ENCODE results near the gene TM4SF20. TPM values are rescaled to one million over a fixed set of nuclear protein-coding genes. Genes with fewer than 3 reads are reported as not detected.

Gene TM4SF20
- total RNA-seq, 2 donors from 2014 or later = 4.2 to 34.9 TPM

GRCh38 chr2:227313310-227313709, 65.8 kb downstream of the TM4SF20 start:
- no peak overlapping the region for H3K27ac ChIP-seq
- no peak for DNase-seq
- H3K9ac ChIP-seq (ENCODE audit: low read depth in 2 of 2, low read length in 2 of 2) = no peak overlapping the region
- H3K4me1 ChIP-seq = no peaks in the 10 kb centered on the region
- intact Hi-C loops (cut with DNase I) = no loop called here
- no peaks in the 10 kb centered on the region for H3K27me3 ChIP-seq
- no peak for TF ChIP-seq CTCF (IDR thresholded peaks at IDR 0.05)
- H3K36me3 ChIP-seq = no peaks in the 10 kb centered on the region
- H3K9me3 ChIP-seq = no peaks in the 10 kb centered on the region
- no peak overlapping the region for H3K4me3 ChIP-seq

GRCh38 chr2:227312579-227312978, 66.5 kb downstream of the TM4SF20 start:
- no peaks in the 10 kb centered on the region for H3K27me3 ChIP-seq
- no peak overlapping the region for H3K27ac ChIP-seq
- H3K9me3 ChIP-seq = no peaks in the 10 kb centered on the region
- TF ChIP-seq CTCF (IDR thresholded peaks at IDR 0.05) = no peak
- no peak overlapping the region for H3K4me3 ChIP-seq
- no peaks in the 10 kb centered on the region for H3K4me1 ChIP-seq
- H3K36me3 ChIP-seq = no peaks in the 10 kb centered on the region
- H3K9ac ChIP-seq (ENCODE audit: low read depth in 2 of 2, low read length in 2 of 2) = no peak overlapping the region
- no peak for DNase-seq
- intact Hi-C loops (cut with DNase I) = no loop called here

Other genes with a start within 250 kb of the TM4SF20 start
- gene COL4A4, start 215.1 kb downstream of the TM4SF20 start, total RNA-seq = under 1 TPM; 0.40 to 0.93 TPM
- gene COL4A3, start 214.7 kb downstream of the TM4SF20 start, total RNA-seq = under 1 TPM; 0.30 to 0.42 TPM
- 10 to 100 TPM; 72.2 to 79.1 TPM for gene MFF, start 54.1 kb downstream of the TM4SF20 start, total RNA-seq
- gene SCYGR1, start 8.6 kb upstream of the TM4SF20 start, total RNA-seq = not detected
- 100 to 1,000 TPM in 1 of 2 donors, 10 to 100 TPM in 1; 83.3 to 101 TPM for gene AGFG1, start 92.8 kb upstream of the TM4SF20 start, total RNA-seq
- not detected for gene SCYGR2, start 219.6 kb upstream of the TM4SF20 start, total RNA-seq
- not detected for gene SCYGR3, start 235.5 kb upstream of the TM4SF20 start, total RNA-seq
- not detected for gene SCYGR4, start 238.2 kb upstream of the TM4SF20 start, total RNA-seq